Ascending aorta (tissue), 2 donors: ENCODE results near the gene SH2D1A. TPM values are rescaled to one million over a fixed set of nuclear protein-coding genes. Genes with fewer than 3 reads are reported as not detected.

Experiments
- DNase-seq, 2 donors: peaks; one replicate each; pipeline ENCODE4 v3.0.0-alpha.2; 2019; ENCODE audit warnings: low spot score in 2 of 2
- H3K27ac ChIP-seq, 2 donors: fragments of 200-600 bp; sonication (generic); one replicate each; pipeline ENCODE4 v1.5.1; 2016 to 2017; ENCODE audit warnings: mild to moderate bottlenecking in 1 of 2
- H3K27me3 ChIP-seq: fragments of 200-600 bp; sonication (generic); one replicate; pipeline ENCODE4 v1.5.1; 2017
- H3K36me3 ChIP-seq, 2 donors: fragments of 200-600 bp; sonication (generic); one replicate each; pipeline ENCODE4 v1.5.1; 2016
- H3K4me1 ChIP-seq, 2 donors: fragments of 200-600 bp; sonication (generic); one replicate each; pipeline ENCODE4 v1.5.1; 2016 to 2017; ENCODE audit warnings: mild to moderate bottlenecking in 1 of 2
- H3K4me3 ChIP-seq, 2 donors: fragments of 200-600 bp; sonication (generic); one replicate each; pipeline ENCODE4 v1.5.1; 2016 to 2017; ENCODE audit warnings: mild to moderate bottlenecking in 1 of 2
- H3K9me3 ChIP-seq, 2 donors: fragments of 200-600 bp; sonication (generic); one replicate each; pipeline ENCODE4 v1.5.1; 2016
- CTCF ChIP-seq, 3 experiments: fragments of 200-600 bp in 2 of 3; fragments of 450-650 bp in 1 of 3; sonication (generic) in 2 of 3; IDR thresholded peaks; one replicate each; pipeline ENCODE4 v1.5.1; 2016 to 2019; ENCODE audit warnings: antibody characterized with exemption in 3 of 3, mild to moderate bottlenecking in 1 of 3, moderate library complexity in 1 of 3
- intact Hi-C: fragments of 100-400 bp; cut with DNase I; formaldehyde crosslinking; loops from one replicate; pipeline ENCODE4 v1.15.1; 2023
- total RNA-seq: library from RNA; depleted of rRNA; stranded (reverse); fragments of >200 nt; gene quantifications from one replicate; pipeline ENCODE4 v1.1.0, GENCODE V29; 2016

The SH2D1A gene
- total RNA-seq, 1 donor from 2014 or later = not detected

GRCh38 chrX:124413244-124413643 lies 66.9 kb downstream of the SH2D1A start:
- intact Hi-C loops = no loop called here
- Histone ChIP-seq H3K4me1 (no peaks in the 10 kb centered on the region), H3K36me3 (no peaks in the 10 kb centered on the region), H3K27ac (no peak overlapping the region), H3K9me3 (no peaks in the 10 kb centered on the region), H3K27me3 (no peaks in the 10 kb centered on the region), H3K4me3 (no peak overlapping the region)
- no peak for DNase-seq
- TF ChIP-seq CTCF (IDR thresholded peaks at IDR 0.05) = no peak

GRCh38 chrX:124414281-124414680 lies 67.9 kb downstream of the SH2D1A start:
- H3K9me3 ChIP-seq = no peaks in the 10 kb centered on the region
- intact Hi-C loops = no loop called here
- no peaks in the 10 kb centered on the region for H3K36me3 ChIP-seq
- H3K27me3 ChIP-seq = no peaks in the 10 kb centered on the region
- no peak overlapping the region for H3K4me3 ChIP-seq
- TF ChIP-seq CTCF (IDR thresholded peaks at IDR 0.05) = no peak
- no peaks in the 10 kb centered on the region for H3K4me1 ChIP-seq
- DNase-seq = no peak
- H3K27ac ChIP-seq = no peak overlapping the region

- DNase-seq = no peak
- H3K4me3 ChIP-seq = no peak overlapping the region
- H3K36me3 ChIP-seq = no peaks in the 10 kb centered on the region
- H3K27me3 ChIP-seq = no peaks in the 10 kb centered on the region
- H3K4me1 ChIP-seq = no peaks in the 10 kb centered on the region
- no peak overlapping the region for H3K27ac ChIP-seq
- intact Hi-C loops = no loop called here
- no peaks in the 10 kb centered on the region for H3K9me3 ChIP-seq
- no peak for TF ChIP-seq CTCF (IDR thresholded peaks at IDR 0.05)
Observed at GRCh38 chrX:124415115-124415800, 68.9 kb downstream of the SH2D1A start.

- no peaks in the 10 kb centered on the region for H3K9me3 ChIP-seq
- no peak for DNase-seq
- H3K27ac ChIP-seq = no peak overlapping the region
- no peak for TF ChIP-seq CTCF (IDR thresholded peaks at IDR 0.05)
- intact Hi-C loops = no loop called here
- H3K4me1 ChIP-seq = no peaks in the 10 kb centered on the region
- H3K4me3 ChIP-seq = no peak overlapping the region
- no peaks in the 10 kb centered on the region for H3K36me3 ChIP-seq
- H3K27me3 ChIP-seq = no peaks in the 10 kb centered on the region
Observed at GRCh38 chrX:124421898-124422655, 75.7 kb downstream of the SH2D1A start.

Other genes starting within 250 kb of the SH2D1A start
- gene TEX13D, start 13.9 kb upstream of the SH2D1A start, total RNA-seq = not detected